Stimulated activated CD8-positive, alpha-beta memory T cell treated with anti-CD3 and anti-CD28 coated beads, Interleukin-12 subunit alpha, Interleukin-12 subunit beta, amount 100 ng/mL, for 24 hours (primary cell): ENCODE results near the gene CFAP74.

Source experiments
- DNase-seq: peaks from one replicate; pipeline ENCODE4 v3.0.0-alpha.2; 2020; ENCODE audit errors: extremely low read depth

Gene CFAP74

GRCh38 chr1:1917995-1918900 is 85.3 kb downstream of the CFAP74 start:
- DNase-seq, result no peak

- no peak for DNase-seq
Observed at GRCh38 chr1:1917304-1917976, 86.1 kb downstream of the CFAP74 start.

- DNase-seq, result no peak
Observed at GRCh38 chr1:1916851-1917251, 86.7 kb downstream of the CFAP74 start.

- DNase-seq, result no peak
Observed at GRCh38 chr1:1915911-1916840, 87.4 kb downstream of the CFAP74 start.

GRCh38 chr1:1914971-1915692 is 88.5 kb downstream of the CFAP74 start, which contains the start of gene CALML6:
Gene CALML6 (plus strand): TSS chr1:1915260. CDS start chr1:1915281, 21 bp downstream.
- no peak for DNase-seq

DNA sequence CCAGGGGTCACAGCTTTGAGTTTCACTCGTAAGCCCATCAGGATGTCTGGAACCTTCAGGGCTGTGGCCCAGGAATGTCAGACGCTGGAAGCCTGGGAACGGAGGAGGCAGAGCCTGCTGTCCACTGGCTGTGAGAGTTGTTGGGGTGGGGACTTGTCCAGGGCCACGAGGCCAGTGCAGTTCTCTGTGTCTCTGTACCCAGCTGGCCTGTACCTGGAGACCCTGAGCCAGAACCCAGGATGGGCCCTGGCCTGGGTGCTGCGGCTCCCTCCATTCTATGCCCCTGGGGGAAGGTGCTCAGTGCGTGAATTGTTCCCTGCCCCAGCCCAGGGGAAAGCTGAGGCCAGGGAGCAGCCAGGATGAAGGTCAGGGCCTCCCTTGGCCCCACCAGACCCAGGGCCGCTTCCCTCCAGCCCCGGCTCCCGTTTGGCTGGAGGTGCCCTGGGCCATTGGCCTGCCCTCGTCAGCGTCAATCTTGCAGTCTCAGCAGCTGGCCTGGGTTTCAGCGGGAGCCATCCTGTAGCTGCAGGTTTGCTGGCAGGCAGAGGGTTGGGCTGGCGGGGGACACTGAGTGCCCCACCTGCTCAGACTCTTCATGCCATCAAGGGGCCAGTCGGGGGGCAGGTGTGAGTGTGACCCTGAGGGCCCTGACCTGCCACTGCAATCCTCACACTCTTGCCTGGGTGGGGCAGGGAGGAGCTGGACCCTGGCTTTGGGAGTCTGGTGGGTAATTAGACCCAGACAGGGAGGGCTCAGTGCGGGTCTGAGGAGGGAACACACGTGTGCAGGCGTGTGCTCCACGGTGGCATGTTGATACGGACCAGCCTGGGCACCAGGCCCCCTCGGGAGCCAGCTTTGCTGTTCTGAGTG is 89.2 kb downstream of the CFAP74 start:
- DNase-seq, result no peak

- no peak for DNase-seq
Observed at GRCh38 chr1:1911350-1912041, 92.1 kb downstream of the CFAP74 start.

- DNase-seq, result no peak
Observed at GRCh38 chr1:1910651-1911331, 92.8 kb downstream of the CFAP74 start.

- no peak for DNase-seq
Observed at GRCh38 chr1:1910033-1910465, 93.5 kb downstream of the CFAP74 start.

- no peak for DNase-seq
Observed at GRCh38 chr1:1908506-1908791, 95.1 kb downstream of the CFAP74 start.

GRCh38 chr1:1907098-1907736 is 96.4 kb downstream of the CFAP74 start:
- DNase-seq, result no peak

DNA sequence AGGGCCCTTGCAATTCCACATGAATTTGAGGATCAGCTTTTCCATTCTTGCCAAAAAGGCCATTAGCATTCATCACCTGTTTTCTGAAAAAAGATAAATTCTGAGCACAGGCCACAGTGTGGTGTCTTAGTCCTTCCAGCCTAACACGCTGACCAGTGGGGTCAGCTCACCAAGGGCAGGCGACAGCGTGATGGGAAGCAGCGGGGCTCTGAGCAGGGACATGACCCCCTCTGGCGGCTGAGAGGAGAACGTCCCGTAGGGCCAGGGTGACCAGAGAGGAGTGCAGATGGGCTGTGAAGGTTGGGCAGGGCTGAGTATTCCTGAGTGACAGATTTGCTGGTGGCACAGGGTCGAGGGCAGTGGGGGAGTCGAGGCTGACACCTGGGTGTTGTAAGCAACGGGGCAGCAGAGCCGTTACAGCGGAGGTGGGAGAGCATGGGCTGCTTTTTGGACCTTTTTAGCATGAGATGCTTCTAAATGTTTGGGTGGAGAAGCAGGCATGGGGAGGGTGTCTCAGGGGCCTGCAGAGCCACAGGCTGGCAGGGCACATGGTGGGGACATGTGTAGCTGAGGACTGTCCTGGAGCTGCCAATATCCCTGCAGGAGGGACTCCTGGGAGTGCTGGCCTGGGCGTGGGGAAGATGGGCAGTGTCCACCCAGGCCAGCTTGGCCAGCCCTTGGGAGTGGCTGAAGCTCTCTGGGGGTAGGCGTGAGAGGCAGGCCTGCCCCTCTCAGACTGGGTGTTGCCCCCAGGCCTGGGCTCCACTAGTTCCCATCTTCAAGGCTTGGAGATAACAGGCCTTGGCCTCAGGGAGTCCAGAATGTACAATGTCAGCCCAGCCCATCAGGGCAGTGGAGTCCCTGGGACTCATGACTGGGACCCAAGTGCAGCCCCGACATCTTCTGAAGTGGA is 97.1 kb downstream of the CFAP74 start:
- no peak for DNase-seq

DNA sequence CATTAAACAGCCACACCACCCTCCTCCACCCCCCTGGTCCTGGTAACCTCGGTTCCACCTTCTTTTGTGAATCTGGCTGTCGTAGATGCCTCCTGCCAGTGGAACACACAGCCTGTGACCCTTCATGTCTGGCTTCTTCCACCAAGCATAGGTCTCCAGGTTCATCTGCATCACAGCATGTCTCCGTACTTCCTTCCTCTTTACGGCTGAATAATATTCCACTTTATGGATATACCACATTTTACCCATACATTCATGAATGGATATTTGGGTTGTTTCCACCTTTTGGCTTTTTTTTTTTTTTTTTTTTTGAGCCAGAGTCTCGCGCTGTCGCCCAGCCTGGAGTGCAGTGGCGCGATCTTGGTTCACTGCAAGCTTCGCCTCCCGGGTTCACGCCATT is 100.4 kb downstream of the CFAP74 start:
- DNase-seq, result no peak

GRCh38 chr1:1901641-1902294 is 101.8 kb downstream of the CFAP74 start:
- no peak for DNase-seq

DNA sequence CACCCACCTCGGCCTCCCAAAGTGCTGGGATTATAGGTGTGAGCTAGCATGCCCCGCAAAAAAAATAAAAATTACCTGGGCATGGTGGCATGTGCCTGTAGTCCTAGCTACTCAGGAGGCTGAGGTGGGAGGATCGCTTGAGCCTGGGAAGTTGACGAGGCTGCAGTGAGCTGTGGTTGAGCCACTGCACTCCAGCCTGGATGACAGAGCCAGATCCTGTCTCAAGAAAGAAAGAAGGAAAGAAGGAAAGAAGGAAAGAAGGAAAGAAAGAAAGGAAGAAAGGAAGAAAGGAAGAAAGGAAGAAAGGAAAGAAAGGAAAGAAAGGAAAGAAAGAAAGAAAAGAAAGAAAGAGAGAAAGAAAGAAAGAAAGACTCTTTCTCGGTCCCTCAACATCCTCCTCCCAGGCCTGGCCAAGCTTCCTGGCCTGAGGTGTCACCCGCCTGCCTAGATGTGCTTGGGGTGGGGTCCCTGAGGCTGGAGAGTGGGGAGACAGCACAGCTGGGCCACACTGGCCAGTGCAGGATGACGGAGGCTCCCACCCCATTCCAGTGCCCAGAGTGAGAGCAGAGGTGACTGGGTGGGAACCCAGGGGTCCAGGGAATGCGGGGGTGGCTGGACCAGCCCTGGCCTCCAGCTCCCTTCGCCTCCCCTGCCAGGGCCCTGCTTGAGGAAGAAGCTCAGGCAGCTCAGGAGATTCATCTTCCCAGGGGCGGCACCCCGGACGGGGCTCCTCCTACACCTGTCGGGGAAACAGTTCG is 102.5 kb downstream of the CFAP74 start:
- no peak for DNase-seq

- no peak for DNase-seq
Observed at GRCh38 chr1:1899967-1900327, 103.6 kb downstream of the CFAP74 start.
